H9 (cell line): Measurements from ENCODE around the gene IL17RA. TPM values are rescaled to one million over a fixed set of nuclear protein-coding genes. Genes with fewer than 3 reads are reported as not detected.
A peak's percentile ranks its signal among the peaks of the same experiment; 100 is the strongest.

Experiments
- DNase-seq: peaks from one replicate; pipeline ENCODE4 v3.0.0-alpha.2; 2017
- H2AFZ ChIP-seq: one replicate; pipeline ENCODE4 v1.6.1; 2013; ENCODE audit warnings: mild to moderate bottlenecking, low read length, control low read depth, moderate library complexity
- H2AK5ac ChIP-seq: 2 replicates; pipeline ENCODE4 v1.6.1; 2013; ENCODE audit warnings: low read length, control low read depth, mixed read lengths; ENCODE audit not compliant: insufficient read length
- H2BK120ac ChIP-seq: one replicate; pipeline ENCODE4 v1.6.1; 2013; ENCODE audit warnings: low read depth, mild to moderate bottlenecking, low read length, control low read depth, inconsistent platforms; ENCODE audit not compliant: poor library complexity, severe bottlenecking
- H2BK12ac ChIP-seq: 2 replicates; pipeline ENCODE4 v1.6.1; 2013; ENCODE audit warnings: low read length, control low read depth, mixed read lengths, low read depth; ENCODE audit not compliant: insufficient read length
- H2BK15ac ChIP-seq: 2 replicates; pipeline ENCODE4 v1.6.1; 2013; ENCODE audit warnings: low read depth, low read length, control low read depth
- H2BK20ac ChIP-seq: one replicate; pipeline ENCODE4 v1.6.1; 2013; ENCODE audit warnings: low read depth, mild to moderate bottlenecking, low read length, control low read depth, inconsistent platforms; ENCODE audit not compliant: poor library complexity, severe bottlenecking
- H2BK5ac ChIP-seq: 2 replicates; pipeline ENCODE4 v1.6.1; 2013; ENCODE audit warnings: low read length, control low read depth, mixed read lengths; ENCODE audit not compliant: insufficient read length
- H3K14ac ChIP-seq: 2 replicates; pipeline ENCODE4 v1.6.1; 2013; ENCODE audit warnings: low read length, control low read depth; ENCODE audit not compliant: insufficient read depth
- H3K18ac ChIP-seq: 2 replicates; pipeline ENCODE4 v1.6.1; 2013; ENCODE audit warnings: low read depth, mild to moderate bottlenecking, mixed read lengths, low read length, control low read depth; ENCODE audit not compliant: insufficient read length
- H3K23ac ChIP-seq: 2 replicates; pipeline ENCODE4 v1.6.1; 2013; ENCODE audit warnings: low read length, control low read depth, mixed read lengths, low read depth; ENCODE audit not compliant: insufficient read length
- H3K23me2 ChIP-seq: 2 replicates; pipeline ENCODE4 v1.6.1; 2013; ENCODE audit warnings: low read depth, mild to moderate bottlenecking, mixed read lengths, low read length, control low read depth; ENCODE audit not compliant: insufficient read length, poor library complexity, severe bottlenecking
- H3K27ac ChIP-seq: 2 replicates; pipeline ENCODE4 v1.5.1; 2013; ENCODE audit warnings: low read length, control low read depth, mixed read lengths, low read depth; ENCODE audit not compliant: insufficient read length
- H3K27me3 ChIP-seq: 2 replicates; pipeline ENCODE4 v1.6.1; 2013; ENCODE audit warnings: low read length, control low read depth, inconsistent platforms; ENCODE audit not compliant: insufficient read depth
- H3K4ac ChIP-seq: 2 replicates; pipeline ENCODE4 v1.6.1; 2013; ENCODE audit warnings: low read depth, mild to moderate bottlenecking, control low read depth, inconsistent platforms, low read length, moderate library complexity
- H3K4me1 ChIP-seq: 2 replicates; pipeline ENCODE4 v1.6.1; 2013; ENCODE audit warnings: low read length, control low read depth, inconsistent platforms; ENCODE audit not compliant: insufficient read depth
- H3K4me2 ChIP-seq: 2 replicates; pipeline ENCODE4 v1.6.1; 2013; ENCODE audit warnings: low read length, control low read depth, mixed read lengths; ENCODE audit not compliant: insufficient read length, insufficient read depth
- H3K56ac ChIP-seq: 2 replicates; pipeline ENCODE4 v1.6.1; 2013; ENCODE audit warnings: low read depth, mild to moderate bottlenecking, mixed read lengths, low read length, control low read depth; ENCODE audit not compliant: insufficient read length
- H3K79me1 ChIP-seq: 2 replicates; pipeline ENCODE4 v1.6.1; 2013; ENCODE audit warnings: low read depth, mild to moderate bottlenecking, moderate library complexity, low read length, control low read depth, inconsistent platforms; ENCODE audit not compliant: insufficient read depth, poor library complexity, severe bottlenecking
- H3K79me2 ChIP-seq: 2 replicates; pipeline ENCODE4 v1.6.1; 2013; ENCODE audit warnings: low read length, control low read depth, inconsistent platforms; ENCODE audit not compliant: insufficient read depth
- H3K9ac ChIP-seq: 2 replicates; pipeline ENCODE4 v1.6.1; 2013; ENCODE audit warnings: low read length, control low read depth, mixed read lengths; ENCODE audit not compliant: insufficient read length; ENCODE audit errors: extremely low read depth
- H3K9me3 ChIP-seq: one replicate; pipeline ENCODE4 v1.6.1; 2013; ENCODE audit warnings: low read depth, low read length, inconsistent platforms; ENCODE audit not compliant: control insufficient read depth
- H3T11ph ChIP-seq: one replicate; pipeline ENCODE4 v1.6.1; 2013; ENCODE audit warnings: mild to moderate bottlenecking, low read length, control low read depth, inconsistent platforms
- H4K20me1 ChIP-seq: one replicate; pipeline ENCODE4 v1.6.1; 2013; ENCODE audit not compliant: control insufficient read depth, insufficient read length, insufficient read depth
- H4K5ac ChIP-seq: 2 replicates; pipeline ENCODE4 v1.6.1; 2013; ENCODE audit warnings: low read depth, mild to moderate bottlenecking, mixed read lengths, low read length, control low read depth; ENCODE audit not compliant: insufficient read length
- H4K8ac ChIP-seq: replicated peaks from 2 replicates; pipeline ENCODE4 v1.6.1; 2013; ENCODE audit warnings: low read length, control low read depth, mixed read lengths, low read depth; ENCODE audit not compliant: insufficient read length
- H4K91ac ChIP-seq: 2 replicates; pipeline ENCODE4 v1.6.1; 2013; ENCODE audit warnings: low read depth, mild to moderate bottlenecking, moderate library complexity, mixed read lengths, low read length, control low read depth; ENCODE audit not compliant: insufficient read length
- H3K27ac Mint-ChIP-seq, 3 experiments: 2 replicates in 2 of 3; 3 replicates in 1 of 3; pipeline ENCODE4 v1.8.0; 2020 to 2021; ENCODE audit warnings: mixed read lengths in 3 of 3, mild to moderate bottlenecking in 1 of 3, moderate library complexity in 1 of 3
- H3K27me3 Mint-ChIP-seq: 2 replicates; pipeline ENCODE4 v1.8.0; 2021; ENCODE audit warnings: low read depth, mild to moderate bottlenecking, moderate library complexity, mixed read lengths
- H3K36me3 Mint-ChIP-seq, 3 experiments: 2 replicates in 2 of 3; 3 replicates in 1 of 3; pipeline ENCODE4 v1.8.0; 2020 to 2021; ENCODE audit warnings: low read depth in 3 of 3, mixed read lengths in 3 of 3; ENCODE audit not compliant: insufficient read depth in 1 of 3
- H3K4me1 Mint-ChIP-seq, 2 experiments: 2 replicates each; pipeline ENCODE4 v1.8.0; 2020; ENCODE audit warnings: mixed read lengths in 2 of 2
- H3K4me3 Mint-ChIP-seq, 2 experiments: 2 replicates in 1 of 2; 3 replicates in 1 of 2; pipeline ENCODE4 v1.8.0; 2020 to 2021; ENCODE audit warnings: mild to moderate bottlenecking in 2 of 2, mixed read lengths in 2 of 2, moderate library complexity in 1 of 2
- H3K9me3 Mint-ChIP-seq, 2 experiments: 2 replicates in 1 of 2; 3 replicates in 1 of 2; pipeline ENCODE4 v1.8.0; 2020; ENCODE audit warnings: mild to moderate bottlenecking in 2 of 2, mixed read lengths in 2 of 2, moderate library complexity in 1 of 2
- CTCF ChIP-seq: fragments of 200-600 bp; sonication (generic); conservative IDR thresholded peaks from 3 replicates; pipeline ENCODE4 v1.8.0; 2021; ENCODE audit warnings: antibody characterized with exemption, mild to moderate bottlenecking
- WGBS: extraction: QIAGEN DNeasy Blood & Tissue Kit; methylation state at CpG from one replicate; pipeline ENCODE4 v1.1.7; 2013; ENCODE audit warnings: missing lambda C conversion rate, low lambda C conversion rate, mixed read lengths; ENCODE audit not compliant: insufficient read length; ENCODE audit errors: extremely low coverage; 5-methylcytosine and 5-hydroxymethylcytosine counted together
- total RNA-seq: library from RNA; stranded (reverse); gene quantifications from 2 replicates; pipeline ENCODE4 v1.2.1, GENCODE V29; 2021

The IL17RA gene
- total RNA-seq, 1 experiment from 2014 or later, result 12.4 TPM

- H3K4me3 Mint-ChIP-seq, result no peak overlapping the region
- no peak overlapping the region for H4K8ac ChIP-seq
- no CpG with 5 or more reads among the region's 4 CpGs for WGBS
- H3K4ac ChIP-seq, result no peak overlapping the region
- TF ChIP-seq CTCF, result no peak
- no peaks in the 10 kb centered on the region for H3K27me3 ChIP-seq
- H4K5ac ChIP-seq, result no peak overlapping the region
- peaks cover 20 to 59% (median 36%) of the 10 kb centered on the region in 3 experiments for H3K36me3 Mint-ChIP-seq
- H2BK20ac ChIP-seq, result no peak overlapping the region
- H2BK12ac ChIP-seq, result no peak overlapping the region
- H3K23ac ChIP-seq, result no peak overlapping the region
- H2BK5ac ChIP-seq, result no peak overlapping the region
- no peak overlapping the region for H2BK120ac ChIP-seq
- no peak overlapping the region for H3K14ac ChIP-seq
- no peak overlapping the region for H2AFZ ChIP-seq
- H3K18ac ChIP-seq, result no peak overlapping the region
- no peak overlapping the region for H3K4me2 ChIP-seq
- no peak overlapping the region for H3K56ac ChIP-seq
- no peaks in the 10 kb centered on the region for H3K9me3 ChIP-seq
- H3K27ac Mint-ChIP-seq, result peak overlapping the region in 1 of 3 experiments; percentile 12; a peak in 1 of 7 replicates
- H3K79me1 ChIP-seq, result no peaks in the 10 kb centered on the region
- no peak overlapping the region for H3K9ac ChIP-seq
- H3K27ac ChIP-seq, result no peak overlapping the region
- no peaks in the 10 kb centered on the region for H3K4me1 ChIP-seq
- peaks cover 3 to 4% of the 10 kb centered on the region in 2 experiments; a peak in 3 of 4 replicates for H3K4me1 Mint-ChIP-seq
- no peaks in the 10 kb centered on the region for H3K79me2 ChIP-seq
- no peak overlapping the region for H2BK15ac ChIP-seq
- no peak overlapping the region for H2AK5ac ChIP-seq
- no peaks in the 10 kb centered on the region for H4K20me1 ChIP-seq
- no peak for DNase-seq
- no peaks in the 10 kb centered on the region for H3K23me2 ChIP-seq
- H3K27me3 Mint-ChIP-seq, result no peaks in the 10 kb centered on the region; the same call in 1 of the 2 replicates
- no peaks in the 10 kb centered on the region for H3K9me3 Mint-ChIP-seq
- H4K91ac ChIP-seq, result no peak overlapping the region
- H3T11ph ChIP-seq, result no peak overlapping the region
These were observed 52.4 kb downstream of the IL17RA start for GRCh38 chr22:17137170-17137569.
